Measurements from ENCODE around the gene PCDHGA10.
A peak's percentile ranks its signal among the peaks of the same experiment; 100 is the strongest.
"Not testable (repeated sequence)": the region's sequence is repeated elsewhere in the genome, so short reads cannot be mapped to it uniquely, and the experiment has no call there.

PCDHGA10 gene

DNA sequence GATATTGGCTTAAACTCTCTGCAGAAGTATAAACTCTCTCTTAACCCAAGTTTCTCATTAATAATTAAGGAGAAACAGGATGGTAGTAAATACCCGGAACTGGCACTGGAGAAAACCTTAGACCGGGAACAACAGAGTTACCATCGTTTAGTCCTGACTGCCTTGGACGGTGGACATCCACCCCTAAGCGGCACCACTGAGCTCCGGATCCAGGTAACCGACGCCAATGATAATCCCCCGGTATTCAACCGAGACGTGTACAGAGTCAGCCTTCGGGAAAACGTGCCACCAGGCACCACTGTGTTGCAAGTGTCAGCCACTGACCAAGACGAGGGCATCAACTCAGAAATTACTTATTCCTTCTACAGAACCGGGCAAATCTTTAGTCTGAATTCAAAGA lies 14.2 kb upstream of the PCDHGA10 start:
- DNase-seq (ENCODE audit: extremely low spot score), result no peak
- CTCF ChIA-PET, result no interaction called here
- TF ChIP-seq BHLHE40 (IDR thresholded peaks at IDR 0.05; ENCODE audit: borderline replicate concordance) (no peak), HDGF (IDR thresholded peaks at IDR 0.05; ENCODE audit: borderline replicate concordance) (no peak), ELF4 (IDR thresholded peaks at IDR 0.05) (no peak), TARDBP (IDR thresholded peaks at IDR 0.05) (no peak), FOXK2 (IDR thresholded peaks at IDR 0.05) (no peak), SUZ12 (IDR thresholded peaks at IDR 0.05) (no peak), CTBP1 (IDR thresholded peaks at IDR 0.05; ENCODE audit: borderline replicate concordance) (no peak), SP1 (IDR thresholded peaks at IDR 0.05) (no peak), FOXA1 (IDR thresholded peaks at IDR 0.05) (no peak), NFRKB (IDR thresholded peaks at IDR 0.05) (no peak), LEF1 (IDR thresholded peaks at IDR 0.05; ENCODE audit: borderline replicate concordance) (no peak), ARNT (IDR thresholded peaks at IDR 0.05) (no peak), FOXM1 (IDR thresholded peaks at IDR 0.05; ENCODE audit: borderline replicate concordance) (no peak), ZNF384 (IDR thresholded peaks at IDR 0.05) (no peak), L3MBTL2 (conservative IDR thresholded peaks at IDR 0.05) (no peak)
- TF ChIP-seq, protein P1, sequence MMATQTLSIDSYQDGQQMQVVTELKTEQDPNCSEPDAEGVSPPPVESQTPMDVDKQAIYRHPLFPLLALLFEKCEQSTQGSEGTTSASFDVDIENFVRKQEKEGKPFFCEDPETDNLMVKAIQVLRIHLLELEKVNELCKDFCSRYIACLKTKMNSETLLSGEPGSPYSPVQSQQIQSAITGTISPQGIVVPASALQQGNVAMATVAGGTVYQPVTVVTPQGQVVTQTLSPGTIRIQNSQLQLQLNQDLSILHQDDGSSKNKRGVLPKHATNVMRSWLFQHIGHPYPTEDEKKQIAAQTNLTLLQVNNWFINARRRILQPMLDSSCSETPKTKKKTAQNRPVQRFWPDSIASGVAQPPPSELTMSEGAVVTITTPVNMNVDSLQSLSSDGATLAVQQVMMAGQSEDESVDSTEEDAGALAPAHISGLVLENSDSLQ (IDR thresholded peaks at IDR 0.05), result no peak
- POLR2A ChIA-PET, result no interaction called here

DNA sequence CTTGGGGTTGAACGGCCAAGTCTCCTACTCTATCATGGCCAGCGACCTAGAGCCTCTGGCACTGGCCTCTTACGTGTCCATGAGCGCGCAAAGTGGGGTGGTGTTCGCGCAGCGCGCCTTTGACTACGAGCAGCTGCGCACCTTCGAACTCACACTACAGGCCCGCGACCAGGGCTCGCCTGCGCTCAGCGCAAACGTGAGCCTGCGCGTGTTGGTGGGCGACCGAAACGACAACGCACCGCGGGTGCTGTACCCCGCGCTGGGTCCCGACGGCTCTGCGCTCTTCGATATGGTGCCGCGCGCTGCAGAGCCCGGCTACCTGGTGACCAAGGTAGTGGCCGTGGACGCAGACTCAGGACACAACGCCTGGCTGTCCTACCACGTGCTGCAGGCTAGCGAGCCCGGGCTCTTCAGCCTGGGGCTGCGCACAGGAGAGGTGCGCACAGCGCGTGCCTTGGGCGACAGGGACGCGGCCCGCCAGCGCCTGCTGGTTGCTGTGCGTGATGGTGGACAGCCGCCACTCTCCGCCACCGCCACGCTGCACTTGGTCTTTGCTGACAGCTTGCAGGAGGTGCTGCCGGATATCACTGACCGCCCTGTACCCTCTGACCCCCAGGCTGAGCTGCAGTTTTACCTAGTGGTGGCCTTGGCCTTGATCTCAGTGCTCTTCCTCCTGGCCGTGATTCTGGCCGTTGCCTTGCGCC lies 13.1 kb upstream of the PCDHGA10 start:
- DNase-seq (ENCODE audit: extremely low spot score), result no peak
- TF ChIP-seq LEF1 (IDR thresholded peaks at IDR 0.05; ENCODE audit: borderline replicate concordance) (no peak), ELF4 (IDR thresholded peaks at IDR 0.05) (no peak), FOXM1 (IDR thresholded peaks at IDR 0.05; ENCODE audit: borderline replicate concordance) (no peak)
- TF ChIP-seq, protein P1 (IDR thresholded peaks at IDR 0.05), result no peak
- CTCF ChIA-PET, result no interaction called here
- POLR2A ChIA-PET, result no interaction called here

DNA sequence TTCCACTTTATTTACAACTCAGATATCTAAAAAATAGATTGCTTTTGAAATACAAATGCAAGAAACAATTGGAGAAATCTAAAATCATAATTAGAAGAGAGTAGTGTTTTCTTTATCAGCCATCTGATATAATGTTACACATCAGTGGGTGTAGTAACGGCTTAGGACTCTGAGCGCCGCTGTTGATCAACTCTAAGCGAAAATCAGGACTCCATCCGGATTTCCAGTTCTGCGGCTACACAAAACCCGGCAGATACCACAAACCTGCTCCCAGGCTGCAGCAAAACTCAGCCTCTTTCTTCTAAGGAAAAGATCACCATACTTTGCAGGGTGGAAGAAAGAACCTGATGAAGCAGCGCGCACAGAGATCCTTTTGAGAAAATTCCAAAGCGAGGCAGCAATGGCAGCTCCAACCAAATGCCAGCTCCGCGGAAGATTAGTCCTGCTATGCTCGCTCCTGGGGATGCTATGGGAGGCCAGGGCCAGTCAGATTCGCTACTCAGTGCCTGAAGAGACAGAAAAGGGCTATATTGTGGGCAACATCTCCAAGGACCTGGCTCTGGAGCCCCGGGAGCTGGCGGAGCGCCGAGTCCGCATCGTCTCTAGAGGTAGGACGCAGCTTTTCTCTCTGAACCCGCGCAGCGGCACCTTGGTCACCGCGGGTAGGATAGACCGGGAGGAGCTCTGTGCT lies 10.1 kb upstream of the PCDHGA10 start, which contains the start of gene PCDHGA9:
TSS of gene PCDHGA9 (plus strand) at position 226 of the 691 bp plus-strand sequence. CDS start at position 401, 175 bp downstream.
- ChIA-PET POLR2A (no interaction called here), CTCF (no interaction called here)
- TF ChIP-seq ELF4 (IDR thresholded peaks at IDR 0.05) (no peak), ARNT (IDR thresholded peaks at IDR 0.05) (no peak), L3MBTL2 (conservative IDR thresholded peaks at IDR 0.05) (no peak), NFRKB (IDR thresholded peaks at IDR 0.05) (no peak), SP1 (IDR thresholded peaks at IDR 0.05) (no peak), SUZ12 (IDR thresholded peaks at IDR 0.05) (no peak), HDGF (IDR thresholded peaks at IDR 0.05; ENCODE audit: borderline replicate concordance) (no peak), TARDBP (IDR thresholded peaks at IDR 0.05) (no peak), ZNF384 (IDR thresholded peaks at IDR 0.05) (no peak), FOXA1 (IDR thresholded peaks at IDR 0.05) (no peak), FOXM1 (IDR thresholded peaks at IDR 0.05; ENCODE audit: borderline replicate concordance) (no peak), FOXK2 (IDR thresholded peaks at IDR 0.05) (no peak), CTBP1 (IDR thresholded peaks at IDR 0.05; ENCODE audit: borderline replicate concordance) (no peak)
- TF ChIP-seq, protein P1 (IDR thresholded peaks at IDR 0.05), result no peak
- DNase-seq (ENCODE audit: extremely low spot score), result peak; percentile 39

DNA sequence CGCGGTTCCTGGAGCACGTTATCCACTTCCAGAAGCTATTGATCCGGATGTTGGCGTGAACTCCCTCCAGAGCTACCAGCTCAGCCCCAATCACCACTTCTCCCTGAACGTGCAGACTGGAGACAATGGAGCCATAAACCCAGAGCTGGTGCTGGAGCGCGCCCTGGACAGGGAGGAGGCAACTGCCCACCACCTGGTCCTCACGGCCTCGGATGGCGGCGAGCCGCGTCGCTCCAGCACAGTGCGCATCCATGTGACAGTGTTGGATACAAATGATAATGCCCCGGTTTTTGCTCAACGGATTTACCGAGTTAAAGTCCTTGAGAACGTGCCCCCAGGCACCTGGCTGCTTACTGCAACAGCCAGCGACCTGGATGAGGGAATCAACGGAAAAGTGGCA lies 9.4 kb upstream of the PCDHGA10 start:
- POLR2A ChIA-PET, result no interaction called here
- CTCF ChIA-PET, result no interaction called here

DNA sequence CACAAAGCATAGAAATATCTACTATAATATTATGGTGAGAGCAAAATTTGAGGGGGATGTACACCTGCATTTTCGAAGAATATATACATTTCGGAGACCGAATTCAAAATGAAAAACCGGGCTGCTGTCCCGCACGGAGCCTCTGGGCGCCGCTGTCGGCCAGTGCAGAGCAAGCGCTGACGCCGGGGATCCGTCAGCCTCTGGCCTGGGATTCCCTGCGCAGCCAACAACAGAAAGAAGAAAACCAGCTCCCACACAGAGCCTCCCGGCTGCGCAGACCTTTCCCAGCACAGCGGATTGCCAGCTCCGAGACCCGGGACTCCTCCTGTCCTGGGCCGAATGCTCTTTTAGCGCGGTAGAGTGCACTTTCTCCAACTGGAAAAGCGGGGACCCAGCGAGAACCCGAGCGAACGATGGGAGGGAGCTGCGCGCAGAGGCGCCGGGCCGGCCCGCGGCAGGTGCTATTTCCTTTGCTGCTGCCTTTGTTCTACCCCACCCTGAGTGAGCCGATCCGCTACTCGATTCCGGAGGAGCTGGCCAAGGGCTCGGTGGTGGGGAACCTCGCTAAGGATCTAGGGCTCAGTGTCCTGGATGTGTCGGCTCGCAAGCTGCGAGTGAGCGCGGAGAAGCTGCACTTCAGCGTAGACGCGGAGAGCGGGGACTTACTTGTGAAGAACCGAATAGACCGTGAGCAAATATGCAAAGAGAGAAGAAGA lies 4.8 kb upstream of the PCDHGA10 start, which contains the start of gene PCDHGB6:
TSS of gene PCDHGB6 (plus strand) at position 232 of the 716 bp plus-strand sequence. CDS start at position 414, 182 bp downstream.
- POLR2A ChIA-PET; CTCF ChIA-PET; DNase-seq (ENCODE audit: extremely low spot score): not testable (repeated sequence)

More for the DNA sequence above, 9.4 kb upstream of the PCDHGA10 start:
- TF ChIP-seq, protein P1 (IDR thresholded peaks at IDR 0.05), result no peak
- TF ChIP-seq LEF1 (IDR thresholded peaks at IDR 0.05; ENCODE audit: borderline replicate concordance) (no peak), HDGF (IDR thresholded peaks at IDR 0.05; ENCODE audit: borderline replicate concordance) (no peak), FOXA1 (IDR thresholded peaks at IDR 0.05) (no peak), FOXK2 (IDR thresholded peaks at IDR 0.05) (no peak), ZNF384 (IDR thresholded peaks at IDR 0.05) (no peak), ARNT (IDR thresholded peaks at IDR 0.05) (no peak), BHLHE40 (IDR thresholded peaks at IDR 0.05; ENCODE audit: borderline replicate concordance) (no peak), ELF4 (IDR thresholded peaks at IDR 0.05) (no peak), L3MBTL2 (conservative IDR thresholded peaks at IDR 0.05) (no peak), TARDBP (IDR thresholded peaks at IDR 0.05) (no peak), SP1 (IDR thresholded peaks at IDR 0.05) (no peak), CTBP1 (IDR thresholded peaks at IDR 0.05; ENCODE audit: borderline replicate concordance) (no peak), FOXM1 (IDR thresholded peaks at IDR 0.05; ENCODE audit: borderline replicate concordance) (no peak), SUZ12 (IDR thresholded peaks at IDR 0.05) (no peak)
- DNase-seq (ENCODE audit: extremely low spot score), result no peak

Data from HEK293T (cell line).